ENCODE data around the gene RAB37.

The RAB37 gene

DNA sequence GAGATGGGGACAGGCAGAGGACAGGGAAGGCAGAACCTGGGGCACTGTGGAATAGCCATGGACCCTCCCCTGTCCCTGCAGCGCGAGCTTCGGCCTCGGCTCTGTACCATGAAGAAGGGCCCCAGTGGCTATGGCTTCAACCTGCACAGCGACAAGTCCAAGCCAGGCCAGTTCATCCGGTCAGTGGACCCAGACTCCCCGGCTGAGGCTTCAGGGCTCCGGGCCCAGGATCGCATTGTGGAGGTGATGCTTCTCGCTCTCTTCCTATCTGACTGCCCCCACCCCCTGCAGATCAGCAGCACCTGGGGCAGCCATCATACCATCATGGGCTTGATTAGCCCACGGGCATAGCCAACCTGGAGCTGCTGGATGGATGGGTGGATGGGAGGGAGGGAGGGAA lies 24.9 kb downstream of the RAB37 start:
- TF ChIP-seq, protein P1, sequence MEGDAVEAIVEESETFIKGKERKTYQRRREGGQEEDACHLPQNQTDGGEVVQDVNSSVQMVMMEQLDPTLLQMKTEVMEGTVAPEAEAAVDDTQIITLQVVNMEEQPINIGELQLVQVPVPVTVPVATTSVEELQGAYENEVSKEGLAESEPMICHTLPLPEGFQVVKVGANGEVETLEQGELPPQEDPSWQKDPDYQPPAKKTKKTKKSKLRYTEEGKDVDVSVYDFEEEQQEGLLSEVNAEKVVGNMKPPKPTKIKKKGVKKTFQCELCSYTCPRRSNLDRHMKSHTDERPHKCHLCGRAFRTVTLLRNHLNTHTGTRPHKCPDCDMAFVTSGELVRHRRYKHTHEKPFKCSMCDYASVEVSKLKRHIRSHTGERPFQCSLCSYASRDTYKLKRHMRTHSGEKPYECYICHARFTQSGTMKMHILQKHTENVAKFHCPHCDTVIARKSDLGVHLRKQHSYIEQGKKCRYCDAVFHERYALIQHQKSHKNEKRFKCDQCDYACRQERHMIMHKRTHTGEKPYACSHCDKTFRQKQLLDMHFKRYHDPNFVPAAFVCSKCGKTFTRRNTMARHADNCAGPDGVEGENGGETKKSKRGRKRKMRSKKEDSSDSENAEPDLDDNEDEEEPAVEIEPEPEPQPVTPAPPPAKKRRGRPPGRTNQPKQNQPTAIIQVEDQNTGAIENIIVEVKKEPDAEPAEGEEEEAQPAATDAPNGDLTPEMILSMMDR (IDR thresholded peaks at IDR 0.05) = no peak
- H2AFZ ChIP-seq = no peak overlapping the region
- H3K36me3 ChIP-seq (ENCODE audit: control insufficient read depth, insufficient read depth, low read length) = no peaks in the 10 kb centered on the region
- peaks cover 92% of the 10 kb centered on the region for H3K4me1 ChIP-seq
- peak overlapping the region; percentile 94 for H3K27ac ChIP-seq
- no peak overlapping the region for H3K9ac ChIP-seq
- H3K4me3 ChIP-seq (ENCODE audit: low read depth, low read length) = no peak overlapping the region
- H3K79me2 ChIP-seq = peaks cover 56% of the 10 kb centered on the region
- no peaks in the 10 kb centered on the region for H3K9me3 ChIP-seq (ENCODE audit: control insufficient read depth, low read length)
- H3K27me3 ChIP-seq (ENCODE audit: control insufficient read depth, insufficient read depth, low read length) = no peaks in the 10 kb centered on the region
- no peak overlapping the region for H3K4me2 ChIP-seq (ENCODE audit: low read length)

DNA sequence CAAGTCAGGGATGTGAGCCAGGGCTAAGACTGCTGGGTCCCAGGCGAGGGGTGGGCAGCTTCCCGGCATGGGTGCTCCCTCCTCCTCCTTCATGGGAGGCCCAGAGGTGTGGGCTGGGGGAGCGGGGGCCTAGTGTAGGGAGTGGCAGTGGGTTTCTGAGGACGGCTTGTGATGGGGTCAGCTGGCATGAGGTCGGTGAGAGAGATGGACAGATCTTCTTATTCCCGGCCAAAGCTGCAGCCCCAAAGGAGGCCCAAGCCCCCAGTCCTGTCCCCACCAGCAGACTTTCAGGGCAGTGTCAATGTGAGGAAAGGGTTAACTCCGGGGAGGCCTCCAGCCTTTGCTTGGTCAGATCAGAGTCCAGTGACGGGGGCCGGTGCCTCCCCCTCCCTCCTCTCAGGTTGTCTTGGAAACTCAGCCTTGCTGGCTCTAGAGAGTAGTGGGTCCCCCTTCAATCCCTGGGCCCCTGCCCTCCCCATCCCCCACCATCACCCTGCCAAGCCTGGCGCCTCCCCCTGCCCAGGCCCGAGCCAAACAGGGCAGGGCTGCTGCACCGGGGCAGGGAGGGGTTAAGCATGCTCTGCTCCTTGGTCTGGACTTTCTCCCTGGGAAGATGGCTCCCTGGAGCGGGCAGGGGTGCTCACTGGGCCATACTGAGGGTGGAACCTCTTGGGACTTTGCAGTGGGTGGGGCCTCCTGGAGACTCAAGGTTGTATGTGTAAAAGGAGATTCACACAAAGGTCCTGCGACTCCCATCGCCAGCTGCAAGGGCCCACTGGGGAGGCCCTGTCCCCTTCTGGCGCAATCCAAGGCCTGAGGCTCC lies 26.7 kb downstream of the RAB37 start:
- Histone ChIP-seq H3K27ac (no peak overlapping the region), H3K9ac (no peak overlapping the region), H3K4me3 (ENCODE audit: low read depth, low read length) (no peak overlapping the region), H3K4me2 (ENCODE audit: low read length) (no peak overlapping the region), H3K79me2 (peaks cover 41% of the 10 kb centered on the region), H2AFZ (no peak overlapping the region), H3K36me3 (ENCODE audit: control insufficient read depth, insufficient read depth, low read length) (no peaks in the 10 kb centered on the region), H3K4me1 (peaks cover 92% of the 10 kb centered on the region), H3K27me3 (ENCODE audit: control insufficient read depth, insufficient read depth, low read length) (no peaks in the 10 kb centered on the region), H3K9me3 (ENCODE audit: control insufficient read depth, low read length) (no peaks in the 10 kb centered on the region)
- TF ChIP-seq, protein P1 (IDR thresholded peaks at IDR 0.05) = no peak

DNA sequence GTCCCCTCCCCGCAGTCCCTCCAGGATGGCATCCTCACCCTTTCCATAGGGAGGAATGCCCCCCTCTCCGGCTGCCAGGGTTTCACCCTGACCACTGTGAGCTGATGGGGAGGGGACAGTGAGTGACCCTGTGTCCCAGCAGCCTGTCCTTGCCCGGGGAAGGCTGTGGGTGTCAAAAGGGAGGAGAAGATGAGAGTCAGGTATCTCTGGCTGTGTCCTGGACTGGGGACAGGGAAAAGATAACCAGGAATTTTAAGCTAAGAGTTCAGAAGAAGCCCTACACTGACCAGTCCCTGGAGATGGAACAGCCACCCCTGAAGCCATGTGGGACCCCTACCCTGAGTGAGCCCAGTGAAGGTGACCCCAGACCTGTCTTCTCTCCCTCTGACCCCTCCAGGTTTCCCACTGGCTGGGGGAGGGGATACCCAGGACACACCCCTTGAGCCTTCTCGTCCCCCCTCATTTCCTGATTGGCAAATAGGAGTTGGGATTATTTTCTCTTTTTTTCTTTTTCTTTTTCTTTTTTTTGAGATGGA lies 27.8 kb downstream of the RAB37 start:
- Histone ChIP-seq H3K4me1 (peaks cover 92% of the 10 kb centered on the region), H3K27ac (peak overlapping the region; percentile 20)
- TF ChIP-seq, protein P1 (IDR thresholded peaks at IDR 0.05) = no peak

GRCh38 chr17:74766413-74766812 lies 29.4 kb downstream of the RAB37 start:
- Histone ChIP-seq H3K4me3 (ENCODE audit: low read depth, low read length) (no peak overlapping the region), H3K4me1 (peaks cover 88% of the 10 kb centered on the region), H2AFZ (no peak overlapping the region), H3K9me3 (ENCODE audit: control insufficient read depth, low read length) (no peaks in the 10 kb centered on the region), H3K79me2 (peaks cover 30% of the 10 kb centered on the region), H3K27me3 (ENCODE audit: control insufficient read depth, insufficient read depth, low read length) (no peaks in the 10 kb centered on the region), H3K27ac (peak overlapping the region; percentile 13), H3K9ac (no peak overlapping the region), H3K4me2 (ENCODE audit: low read length) (no peak overlapping the region), H3K36me3 (ENCODE audit: control insufficient read depth, insufficient read depth, low read length) (no peaks in the 10 kb centered on the region)
- TF ChIP-seq, protein P1 (IDR thresholded peaks at IDR 0.05) = no peak

More for the DNA sequence above, 27.8 kb downstream of the RAB37 start:
- H3K9ac ChIP-seq = no peak overlapping the region
- H3K4me2 ChIP-seq (ENCODE audit: low read length) = no peak overlapping the region
- no peaks in the 10 kb centered on the region for H3K36me3 ChIP-seq (ENCODE audit: control insufficient read depth, insufficient read depth, low read length)
- H3K4me3 ChIP-seq (ENCODE audit: low read depth, low read length) = no peak overlapping the region
- peaks cover 34% of the 10 kb centered on the region for H3K79me2 ChIP-seq
- H3K9me3 ChIP-seq (ENCODE audit: control insufficient read depth, low read length) = no peaks in the 10 kb centered on the region
- no peak overlapping the region for H2AFZ ChIP-seq
- no peaks in the 10 kb centered on the region for H3K27me3 ChIP-seq (ENCODE audit: control insufficient read depth, insufficient read depth, low read length)

Measured in parathyroid adenoma (tissue), 2 donors.